ENCODE results near the gene TAX1BP3. TPM values are rescaled to one million over a fixed set of nuclear protein-coding genes. Genes with fewer than 3 reads are reported as not detected.
A peak's percentile ranks its signal among the peaks of the same experiment; 100 is the strongest.

The TAX1BP3 gene
- total RNA-seq, 1 donor from 2014 or later = 398 TPM

DNA sequence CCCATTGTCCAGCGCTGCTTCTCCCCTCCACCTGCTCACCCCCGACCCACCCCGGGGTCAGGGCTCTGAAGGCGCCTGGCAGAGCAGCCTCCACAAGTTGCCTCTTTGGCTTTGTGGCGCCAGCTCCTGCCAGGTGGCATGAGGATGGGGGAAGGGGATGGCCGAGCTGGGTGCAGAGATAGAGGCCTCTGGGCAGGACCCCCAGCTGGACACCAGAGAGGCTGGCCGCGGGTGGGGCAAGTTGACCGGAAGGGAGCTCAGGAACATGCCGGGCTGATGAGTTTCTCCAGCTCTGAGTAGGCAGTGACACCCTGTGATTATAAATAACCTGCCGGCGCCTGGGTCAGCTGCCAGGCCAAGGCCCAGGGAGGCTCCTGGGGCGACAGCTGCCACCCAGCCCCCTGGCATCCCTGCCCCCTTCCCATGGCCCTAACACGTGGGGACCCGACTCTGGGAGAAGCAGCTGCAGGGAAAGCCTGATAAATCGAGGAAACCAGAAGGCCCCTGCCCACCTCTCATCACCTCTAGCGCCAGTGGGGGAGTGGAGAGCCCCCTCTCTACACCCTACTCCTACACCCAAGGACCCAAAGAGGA is 26.8 kb upstream of the TAX1BP3 start:
- H3K27me3 ChIP-seq (ENCODE audit: control insufficient read depth, insufficient read depth, low read length) = peaks cover 3% of the 10 kb centered on the region
- peak overlapping the region; percentile 30 for H3K4me3 ChIP-seq (ENCODE audit: low read depth, low read length)
- no peak for DNase-seq (ENCODE audit: low read depth)
- no peaks in the 10 kb centered on the region for H3K36me3 ChIP-seq (ENCODE audit: control insufficient read depth, insufficient read depth, low read length)
- TF ChIP-seq CTCF (IDR thresholded peaks at IDR 0.05; ENCODE audit: insufficient read depth, low read length, poor library complexity, severe bottlenecking) = no peak

- Histone ChIP-seq H3K27me3 (ENCODE audit: control insufficient read depth, insufficient read depth, low read length) (peaks cover 3% of the 10 kb centered on the region), H3K36me3 (ENCODE audit: control insufficient read depth, insufficient read depth, low read length) (no peaks in the 10 kb centered on the region), H3K4me3 (ENCODE audit: low read depth, low read length) (no peak overlapping the region)
- TF ChIP-seq CTCF (IDR thresholded peaks at IDR 0.05; ENCODE audit: insufficient read depth, low read length, poor library complexity, severe bottlenecking) = no peak
- DNase-seq (ENCODE audit: low read depth) = no peak
Observed at GRCh38 chr17:3693829-3694231, 25.5 kb upstream of the TAX1BP3 start.

DNA sequence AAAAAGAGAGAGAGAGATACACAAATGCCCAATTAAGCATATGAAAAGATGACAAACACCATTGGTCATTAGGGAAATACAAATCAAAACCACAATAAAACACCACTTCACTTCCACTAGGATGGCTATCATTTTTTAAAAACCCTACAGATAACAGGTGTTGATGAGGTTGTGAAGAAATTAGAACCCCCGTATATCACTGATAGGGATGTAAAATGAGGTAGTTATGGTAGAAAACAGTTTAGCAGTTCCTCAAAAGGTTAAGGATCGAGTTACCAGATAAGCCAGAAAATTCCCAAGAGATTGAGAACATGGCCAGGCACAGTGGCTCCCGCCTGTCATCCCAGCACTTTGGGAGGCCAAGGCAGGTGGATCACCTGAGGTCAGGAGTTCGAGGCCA is 24.8 kb upstream of the TAX1BP3 start:
- peaks cover 3% of the 10 kb centered on the region for H3K27me3 ChIP-seq (ENCODE audit: control insufficient read depth, insufficient read depth, low read length)
- TF ChIP-seq CTCF (IDR thresholded peaks at IDR 0.05; ENCODE audit: insufficient read depth, low read length, poor library complexity, severe bottlenecking) = no peak
- no peak for DNase-seq (ENCODE audit: low read depth)
- H3K36me3 ChIP-seq (ENCODE audit: control insufficient read depth, insufficient read depth, low read length) = no peaks in the 10 kb centered on the region
- no peak overlapping the region for H3K4me3 ChIP-seq (ENCODE audit: low read depth, low read length)

DNA sequence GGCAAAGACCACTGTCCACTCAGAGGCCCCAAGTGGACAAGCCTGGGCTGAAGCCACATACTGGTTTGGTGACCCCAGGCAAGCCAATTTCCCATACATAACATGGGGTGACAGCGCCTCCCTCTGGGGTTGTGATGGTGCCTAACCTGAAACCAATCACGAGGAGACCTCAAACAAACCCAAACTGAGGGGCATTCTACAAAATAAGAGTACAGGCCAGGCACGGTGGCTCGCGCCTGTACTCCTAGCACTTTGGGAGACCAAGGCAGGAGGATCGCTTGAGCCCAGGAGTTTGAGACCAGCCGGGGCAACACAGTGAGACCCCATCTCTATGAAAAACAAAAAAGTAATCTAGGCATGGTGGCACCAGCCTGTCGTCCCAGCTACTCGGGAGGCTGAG is 24.0 kb upstream of the TAX1BP3 start:
- DNase-seq (ENCODE audit: low read depth) = no peak
- no peaks in the 10 kb centered on the region for H3K36me3 ChIP-seq (ENCODE audit: control insufficient read depth, insufficient read depth, low read length)
- no peak for TF ChIP-seq CTCF (IDR thresholded peaks at IDR 0.05; ENCODE audit: insufficient read depth, low read length, poor library complexity, severe bottlenecking)
- H3K4me3 ChIP-seq (ENCODE audit: low read depth, low read length) = no peak overlapping the region
- H3K27me3 ChIP-seq (ENCODE audit: control insufficient read depth, insufficient read depth, low read length) = peaks cover 3% of the 10 kb centered on the region

GRCh38 chr17:3691617-3692067 is 23.3 kb upstream of the TAX1BP3 start:
- Histone ChIP-seq H3K36me3 (ENCODE audit: control insufficient read depth, insufficient read depth, low read length) (no peaks in the 10 kb centered on the region), H3K4me3 (ENCODE audit: low read depth, low read length) (no peak overlapping the region), H3K27me3 (ENCODE audit: control insufficient read depth, insufficient read depth, low read length) (peaks cover 1% of the 10 kb centered on the region)
- TF ChIP-seq CTCF (IDR thresholded peaks at IDR 0.05; ENCODE audit: insufficient read depth, low read length, poor library complexity, severe bottlenecking) = no peak
- no peak for DNase-seq (ENCODE audit: low read depth)

- TF ChIP-seq CTCF (IDR thresholded peaks at IDR 0.05; ENCODE audit: insufficient read depth, low read length, poor library complexity, severe bottlenecking) = no peak
- H3K27me3 ChIP-seq (ENCODE audit: control insufficient read depth, insufficient read depth, low read length) = peaks cover 3% of the 10 kb centered on the region
- DNase-seq (ENCODE audit: low read depth) = no peak
Observed at GRCh38 chr17:3690094-3690715, 21.8 kb upstream of the TAX1BP3 start.

More at GRCh38 chr17:3690094-3690715, 21.8 kb upstream of the TAX1BP3 start:
- Histone ChIP-seq H3K36me3 (ENCODE audit: control insufficient read depth, insufficient read depth, low read length) (no peaks in the 10 kb centered on the region), H3K4me3 (ENCODE audit: low read depth, low read length) (no peak overlapping the region)

Data from kidney epithelial cell (primary cell).